HepG2 (cell line): ENCODE measurements around the gene TBC1D4.

ENCODE experiments used
- ZNF282 ChIP-seq: fragments of 450-650 bp; IDR thresholded peaks from 2 replicates; pipeline ENCODE4 v1.6.1; 2018; ENCODE audit not compliant: partially characterized antibody
- ZNF777 ChIP-seq: sonication (generic); formaldehyde crosslinking; IDR thresholded peaks from 2 replicates; pipeline ENCODE4 v1.4.0; 2020; ENCODE audit warnings: missing genetic modification reagents

DNA sequence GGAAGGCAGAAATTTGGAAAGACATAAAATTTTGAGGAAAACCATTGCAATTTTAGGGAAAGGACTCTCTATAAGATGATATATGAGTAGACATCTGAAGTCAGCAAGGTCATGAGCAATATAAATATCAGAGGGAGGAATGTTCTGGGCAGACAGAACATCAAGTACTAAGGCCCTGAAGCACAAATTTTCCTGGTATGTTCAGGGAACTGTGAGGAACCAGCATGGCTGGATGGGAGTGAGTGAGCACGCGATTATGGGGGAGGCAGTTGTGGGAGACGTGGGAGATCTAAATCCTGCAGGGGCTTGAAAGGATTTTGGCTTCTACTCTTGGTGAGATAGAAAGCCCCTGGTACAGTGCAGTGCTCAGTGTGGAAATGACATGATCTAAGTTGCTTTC lies 112.0 kb downstream of the TBC1D4 start:
- TF ChIP-seq ZNF777 (CRISPR knock-in tag) (no peak), ZNF282 (no peak)
